IMR-90 (cell line): ENCODE data around the gene NUP37. TPM values are rescaled to one million over a fixed set of nuclear protein-coding genes. Genes with fewer than 3 reads are reported as not detected.

Experiments
- ATAC-seq: fragments of 200-7000 bp; cut with Tn5 transposase; 2 replicates; pipeline ENCODE4 v1.9.1; 2020; ENCODE audit warnings: low read depth, mild to moderate bottlenecking, moderate library complexity
- BruUV-seq: library from RNA; stranded (reverse); fragments of 400-500 nt; replicated peaks from 2 replicates; lab custom pipeline; 2021; lab: Mats Ljungman, UMichigan
- CTCF ChIA-PET: fragments of 300-600 bp; formaldehyde crosslinking; extraction: SDS; loops from one replicate; lab custom pipeline; 2021; ENCODE audit warnings: antibody characterized with exemption; lab: Yijun Ruan, JAX
- POLR2A ChIA-PET: fragments of 300-600 bp; sonication (Branson Sonifier 250); formaldehyde crosslinking; loops from one replicate; lab custom pipeline; 2022; ENCODE audit warnings: antibody characterized with exemption; ENCODE audit not compliant: unreplicated experiment; lab: Charles Lee
- DNase-seq: peaks from one replicate; pipeline ENCODE4 v3.0.0; 2013
- H2AFZ ChIP-seq: replicated peaks from 2 replicates; pipeline ENCODE3; 2013; ENCODE audit warnings: low read length, mild to moderate bottlenecking; ENCODE audit not compliant: poor library complexity
- H2AK5ac ChIP-seq: 2 replicates; pipeline ENCODE4 v1.6.1; 2013; ENCODE audit warnings: low read depth, low read length, inconsistent platforms
- H2AK9ac ChIP-seq: replicated peaks from 2 replicates; pipeline ENCODE3; 2013; ENCODE audit warnings: mild to moderate bottlenecking, low read depth, low read length, moderate library complexity; ENCODE audit not compliant: poor library complexity
- H2BK120ac ChIP-seq: 2 replicates; pipeline ENCODE4 v1.6.1; 2013; ENCODE audit warnings: low read depth, low read length, inconsistent platforms
- H2BK15ac ChIP-seq: 3 replicates; pipeline ENCODE4 v1.6.1; 2013; ENCODE audit warnings: low read depth, low read length, inconsistent platforms
- H2BK20ac ChIP-seq: 2 replicates; pipeline ENCODE4 v1.6.1; 2013; ENCODE audit warnings: low read depth, mild to moderate bottlenecking, inconsistent platforms, low read length, moderate library complexity
- H2BK5ac ChIP-seq: 2 replicates; pipeline ENCODE4 v1.6.1; 2013; ENCODE audit warnings: mild to moderate bottlenecking, low read depth, low read length, inconsistent platforms; ENCODE audit not compliant: poor library complexity, severe bottlenecking
- H3K14ac ChIP-seq: replicated peaks from 2 replicates; pipeline ENCODE4 v1.6.1; 2013; ENCODE audit warnings: low read depth, low read length, inconsistent platforms
- H3K18ac ChIP-seq: 2 replicates; pipeline ENCODE4 v1.6.1; 2013; ENCODE audit warnings: low read depth, low read length, control low read depth
- H3K23ac ChIP-seq: 2 replicates; pipeline ENCODE4 v1.6.1; 2013; ENCODE audit warnings: low read depth, low read length, inconsistent platforms
- H3K27ac ChIP-seq: 2 replicates; pipeline ENCODE4 v1.5.1; 2013; ENCODE audit warnings: mild to moderate bottlenecking, control low read depth, low read length; ENCODE audit not compliant: insufficient read depth
- H3K27me3 ChIP-seq: 2 replicates; pipeline ENCODE4 v1.6.1; 2013; ENCODE audit warnings: low read length; ENCODE audit not compliant: control insufficient read depth, insufficient read depth
- H3K36me3 ChIP-seq: 2 replicates; pipeline ENCODE4 v1.6.1; 2013; ENCODE audit warnings: low read length, mixed read lengths; ENCODE audit not compliant: control insufficient read depth, insufficient read depth
- H3K4ac ChIP-seq: 2 replicates; pipeline ENCODE4 v1.6.1; 2013; ENCODE audit warnings: low read depth, low read length, inconsistent platforms
- H3K4me1 ChIP-seq: 2 replicates; pipeline ENCODE4 v1.6.1; 2013; ENCODE audit warnings: low read length, mixed read lengths; ENCODE audit not compliant: control insufficient read depth, insufficient read depth
- H3K4me2 ChIP-seq: 2 replicates; pipeline ENCODE4 v1.6.1; 2013; ENCODE audit warnings: low read depth, mild to moderate bottlenecking, control low read depth, low read length, moderate library complexity
- H3K4me3 ChIP-seq: 2 replicates; pipeline ENCODE4 v1.5.1; 2013; ENCODE audit warnings: low read depth, mild to moderate bottlenecking, control low read depth, low read length, moderate library complexity; ENCODE audit not compliant: insufficient read depth
- H3K56ac ChIP-seq: 2 replicates; pipeline ENCODE4 v1.6.1; 2013; ENCODE audit warnings: low read length, inconsistent platforms; ENCODE audit not compliant: insufficient read depth; ENCODE audit errors: extremely low read depth
- H3K79me1 ChIP-seq, 2 experiments: 2 replicates each; pipeline ENCODE4 v1.6.1; 2013; ENCODE audit warnings: low read length in 2 of 2, inconsistent platforms in 1 of 2, low read depth in 1 of 2
- H3K9ac ChIP-seq: 2 replicates; pipeline ENCODE4 v1.6.1; 2013; ENCODE audit warnings: low read depth, low read length, control low read depth
- H3K9me1 ChIP-seq: 2 replicates; pipeline ENCODE4 v1.6.1; 2013; ENCODE audit warnings: low read length, inconsistent platforms; ENCODE audit not compliant: insufficient read depth
- H3K9me3 ChIP-seq: 2 replicates; pipeline ENCODE4 v1.6.1; 2013; ENCODE audit warnings: low read length; ENCODE audit not compliant: control insufficient read depth, insufficient read depth
- H4K20me1 ChIP-seq: 2 replicates; pipeline ENCODE4 v1.6.1; 2013; ENCODE audit warnings: low read length, inconsistent platforms; ENCODE audit not compliant: insufficient read depth
- H4K5ac ChIP-seq: 2 replicates; pipeline ENCODE4 v1.6.1; 2013; ENCODE audit warnings: mild to moderate bottlenecking, low read depth, low read length, control low read depth
- H4K8ac ChIP-seq, 2 experiments: 2 replicates each; pipeline ENCODE4 v1.6.1; 2013; ENCODE audit warnings: low read depth in 2 of 2, low read length in 2 of 2, control low read depth in 1 of 2, inconsistent platforms in 1 of 2
- H4K91ac ChIP-seq: 2 replicates; pipeline ENCODE4 v1.6.1; 2013; ENCODE audit warnings: low read depth, low read length, inconsistent platforms; ENCODE audit not compliant: insufficient read depth
- BHLHE40 ChIP-seq: fragments of 150-350 bp; IDR thresholded peaks from 2 replicates; pipeline ENCODE4 v1.6.1; 2016; ENCODE audit warnings: mild to moderate bottlenecking, low read depth, low read length
- CEBPB ChIP-seq: IDR thresholded peaks from 2 replicates; pipeline ENCODE4 v1.6.1; 2012; ENCODE audit warnings: low read depth, low read length, improper control_type of control experiment
- CHD1 ChIP-seq: IDR thresholded peaks from 2 replicates; pipeline ENCODE4 v1.6.1; 2012; ENCODE audit warnings: low read depth, low read length, improper control_type of control experiment
- CTCF ChIP-seq: conservative IDR thresholded peaks from 2 replicates; pipeline ENCODE4 v1.5.1; 2012; ENCODE audit warnings: mild to moderate bottlenecking, low read depth, low read length, improper control_type of control experiment
- ELK1 ChIP-seq: fragments of 150-350 bp; IDR thresholded peaks from 2 replicates; pipeline ENCODE4 v1.6.1; 2016; ENCODE audit warnings: low read depth, mild to moderate bottlenecking, low read length, moderate library complexity, borderline replicate concordance
- FOS ChIP-seq: fragments of 150-350 bp; IDR thresholded peaks from 2 replicates; pipeline ENCODE4 v1.6.1; 2016; ENCODE audit warnings: low read depth, low read length
- MAZ ChIP-seq: IDR thresholded peaks from 2 replicates; pipeline ENCODE4 v1.6.1; 2012; ENCODE audit warnings: low read depth, mild to moderate bottlenecking, low read length, improper control_type of control experiment, moderate library complexity, borderline replicate concordance
- NFE2L2 ChIP-seq: fragments of 150-350 bp; IDR thresholded peaks from 2 replicates; pipeline ENCODE4 v1.6.1; 2016; ENCODE audit warnings: low read depth, mild to moderate bottlenecking, low read length
- POLR2A ChIP-seq: IDR thresholded peaks from 2 replicates; pipeline ENCODE4 v1.6.1; 2012; ENCODE audit warnings: mild to moderate bottlenecking, low read depth, low read length
- RAD21 ChIP-seq: IDR thresholded peaks from 2 replicates; pipeline ENCODE4 v1.6.1; 2012; ENCODE audit warnings: low read length, improper control_type of control experiment
- RFX5 ChIP-seq: IDR thresholded peaks from 2 replicates; pipeline ENCODE4 v1.8.0; 2012; ENCODE audit warnings: low read depth, mild to moderate bottlenecking, low read length, moderate library complexity
- SMC3 ChIP-seq: fragments of 150-350 bp; IDR thresholded peaks from 2 replicates; pipeline ENCODE4 v1.6.1; 2016; ENCODE audit warnings: low read depth, mild to moderate bottlenecking, antibody characterized with exemption, low read length, moderate library complexity
- USF2 ChIP-seq: fragments of 150-350 bp; IDR thresholded peaks from 2 replicates; pipeline ENCODE4 v1.6.1; 2017; ENCODE audit warnings: mild to moderate bottlenecking, antibody characterized with exemption, low read length, low read depth
- WGBS, 2 experiments: methylation state at CpG; one replicate each; pipeline versions ENCODE4 v1.1.5 to v1.1.7; 2013; ENCODE audit warnings: missing lambda C conversion rate in 2 of 2; ENCODE audit not compliant: insufficient read length in 1 of 2; ENCODE audit errors: extremely low coverage in 2 of 2; 5-methylcytosine and 5-hydroxymethylcytosine counted together
- dilution Hi-C: fragments of 300-500 bp; cut with HindIII; formaldehyde crosslinking; loops from one replicate; pipeline ENCODE4 v1.14.3; 2018; ENCODE audit warnings: low sequenced_read_pairs; ENCODE audit not compliant: unreplicated experiment
- in situ Hi-C: fragments of 300-500 bp; cut with MboI; formaldehyde crosslinking; loops from 3 replicates; pipeline ENCODE4 v1.14.3; 2019; ENCODE audit warnings: low sequenced_read_pairs, inconsistent platforms, mixed read lengths
- intact Hi-C: fragments of 100-400 bp; cut with micrococcal nuclease; formaldehyde crosslinking; loops from 2 replicates; pipeline ENCODE4 v1.10.0; 2022
- polyA plus RNA-seq, 3 experiments: library from polyadenylated mRNA; depleted of rRNA; stranded (reverse); fragments of >200 nt; gene quantifications; 2 replicates each; pipeline ENCODE4 v1.2.3, GENCODE V29; 2012; ENCODE audit warnings: low replicate concordance in 1 of 3
- total RNA-seq: library from RNA; depleted of rRNA; stranded (reverse); fragments of >200 nt; gene quantifications from 2 replicates; pipeline ENCODE4 v1.2.3, GENCODE V29; 2012

The NUP37 gene
- total and polyA plus RNA-seq, 2 of the 4 experiments (the other 2 are of a cell fraction): 41.1 to 55.0 TPM

DNA sequence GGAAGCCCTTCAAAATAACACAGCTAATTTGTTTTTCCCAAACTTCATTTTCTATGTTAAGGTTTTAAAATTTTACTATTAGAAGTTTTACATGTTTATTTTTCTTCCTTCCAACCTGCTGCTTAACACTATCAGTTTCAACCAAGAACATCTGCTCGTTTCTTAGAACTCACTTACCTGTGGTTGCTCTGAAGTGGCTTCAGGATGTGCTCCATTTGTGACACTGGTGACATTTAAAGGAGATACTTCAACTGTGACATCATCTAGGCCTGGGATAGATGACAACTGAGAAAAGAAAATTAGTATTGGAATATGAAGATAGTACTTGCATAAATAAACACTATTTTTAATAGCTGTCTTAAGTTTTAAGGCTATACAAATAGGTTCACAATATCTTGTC lies 76.0 kb downstream of the NUP37 start:
- no peak overlapping the region for H3K14ac ChIP-seq
- H2BK20ac ChIP-seq: no peak overlapping the region
- H3K4me3 ChIP-seq: no peak overlapping the region
- H4K91ac ChIP-seq: no peak overlapping the region
- dilution Hi-C loops: no loop called here
- no peaks in the 10 kb centered on the region for H4K20me1 ChIP-seq
- H4K5ac ChIP-seq: no peak overlapping the region
- H3K36me3 ChIP-seq: peaks cover 17% of the 10 kb centered on the region
- TF ChIP-seq CEBPB (no peak), POLR2A (no peak), RAD21 (no peak), FOS (no peak), BHLHE40 (no peak), RFX5 (no peak), USF2 (no peak), NFE2L2 (no peak), SMC3 (no peak), CTCF (no peak), CHD1 (no peak), MAZ (no peak), ELK1 (no peak)
- ATAC-seq (no peak), DNase-seq (no peak)
- no peaks in the 10 kb centered on the region for H3K9me1 ChIP-seq
- no peaks in the 10 kb centered on the region for H3K27me3 ChIP-seq
- H3K4me2 ChIP-seq: no peak overlapping the region
- H2BK120ac ChIP-seq: no peak overlapping the region
- CTCF ChIA-PET: no interaction called here
- no peak overlapping the region for H3K9ac ChIP-seq
- no peak overlapping the region for H2AFZ ChIP-seq
- no peak overlapping the region for H3K23ac ChIP-seq
- no peaks in the 10 kb centered on the region for H3K9me3 ChIP-seq
- no peaks in the 10 kb centered on the region for H3K79me1 ChIP-seq
- WGBS, 2 experiments: no CpG with 5 or more reads among the region's 1 CpG
- H2BK5ac ChIP-seq: no peak overlapping the region
- no peak overlapping the region for H4K8ac ChIP-seq
- POLR2A ChIA-PET: no interaction called here
- no peak overlapping the region for H2BK15ac ChIP-seq
- H3K18ac ChIP-seq: no peak overlapping the region
- BruUV-seq: no TSS peak
- H2AK5ac ChIP-seq: no peak overlapping the region
- in situ Hi-C loops: no loop called here
- H3K4me1 ChIP-seq: no peaks in the 10 kb centered on the region
- H3K56ac ChIP-seq: no peak overlapping the region
- no peak overlapping the region for H2AK9ac ChIP-seq
- no peak overlapping the region for H3K27ac ChIP-seq
- intact Hi-C loops: no loop called here
- no peak overlapping the region for H3K4ac ChIP-seq
